Nephron (organoid): ENCODE data around the gene CXCL1.

Source experiments
- H3K27ac Mint-ChIP-seq, 3 experiments: 2 replicates each; pipeline ENCODE4 v1.8.0; 2020; ENCODE audit warnings: mixed read lengths in 3 of 3, mild to moderate bottlenecking in 2 of 3, moderate library complexity in 1 of 3
- H3K27me3 Mint-ChIP-seq: 2 replicates; pipeline ENCODE4 v1.8.0; 2021; ENCODE audit warnings: low read depth, mild to moderate bottlenecking, moderate library complexity, mixed read lengths
- H3K36me3 Mint-ChIP-seq: 2 replicates; pipeline ENCODE4 v1.8.0; 2020; ENCODE audit warnings: low read depth, mixed read lengths
- H3K4me1 Mint-ChIP-seq: 2 replicates; pipeline ENCODE4 v1.8.0; 2020; ENCODE audit warnings: mixed read lengths
- H3K4me3 Mint-ChIP-seq, 3 experiments: 2 replicates each; pipeline ENCODE4 v1.8.0; 2020; ENCODE audit warnings: mild to moderate bottlenecking in 3 of 3, mixed read lengths in 3 of 3, moderate library complexity in 2 of 3
- H3K9me3 Mint-ChIP-seq: 2 replicates; pipeline ENCODE4 v1.8.0; 2020; ENCODE audit warnings: mixed read lengths
- TF ChIP-seq, protein P1 (sequence below), 3 experiments: fragments of 200-600 bp; sonication (generic); IDR thresholded peaks; one replicate each; pipeline ENCODE4 v1.5.0; 2021; ENCODE audit warnings: antibody characterized with exemption in 3 of 3; ENCODE audit not compliant: unreplicated experiment in 3 of 3

Gene CXCL1

DNA sequence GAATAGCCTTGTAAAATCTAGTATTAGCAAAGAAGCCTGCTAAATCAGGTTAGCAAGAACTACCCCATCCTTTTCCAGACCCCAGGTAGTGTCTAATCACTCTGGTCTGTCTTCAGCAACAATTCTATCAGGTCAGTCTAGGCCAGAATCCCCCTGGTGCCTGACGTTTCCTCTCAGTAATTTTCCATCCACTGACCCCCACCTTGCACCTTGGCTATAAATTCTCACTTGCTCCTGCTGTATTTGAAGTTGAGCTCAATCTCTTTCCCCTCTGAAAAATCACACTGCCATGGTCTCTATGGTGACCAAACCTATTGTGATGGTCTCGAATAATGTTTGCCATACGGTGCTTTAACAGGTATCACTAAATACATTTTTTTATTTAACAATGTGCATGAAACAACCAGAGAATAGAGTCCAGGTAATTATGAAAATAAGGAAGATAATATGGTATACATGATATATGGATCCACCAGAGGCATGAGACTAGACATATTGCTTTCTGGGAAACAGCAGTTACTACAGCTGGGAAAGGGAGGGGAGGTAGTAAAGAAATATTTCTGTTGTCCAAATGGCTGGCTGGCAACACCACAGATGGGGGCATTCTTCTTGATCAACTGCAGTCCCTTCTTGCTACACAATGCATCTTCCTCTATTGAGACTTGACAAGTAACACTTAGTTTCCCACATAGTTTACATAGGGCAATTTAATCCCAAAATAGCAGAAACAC is 33.8 kb downstream of the CXCL1 start:
- Mint-ChIP-seq H3K9me3 (peaks cover 8% of the 10 kb centered on the region), H3K27me3 (no peaks in the 10 kb centered on the region), H3K36me3 (no peaks in the 10 kb centered on the region), H3K27ac (no peak overlapping the region), H3K4me1 (peaks cover 5% of the 10 kb centered on the region), H3K4me3 (no peak overlapping the region)
- TF ChIP-seq, protein P1, sequence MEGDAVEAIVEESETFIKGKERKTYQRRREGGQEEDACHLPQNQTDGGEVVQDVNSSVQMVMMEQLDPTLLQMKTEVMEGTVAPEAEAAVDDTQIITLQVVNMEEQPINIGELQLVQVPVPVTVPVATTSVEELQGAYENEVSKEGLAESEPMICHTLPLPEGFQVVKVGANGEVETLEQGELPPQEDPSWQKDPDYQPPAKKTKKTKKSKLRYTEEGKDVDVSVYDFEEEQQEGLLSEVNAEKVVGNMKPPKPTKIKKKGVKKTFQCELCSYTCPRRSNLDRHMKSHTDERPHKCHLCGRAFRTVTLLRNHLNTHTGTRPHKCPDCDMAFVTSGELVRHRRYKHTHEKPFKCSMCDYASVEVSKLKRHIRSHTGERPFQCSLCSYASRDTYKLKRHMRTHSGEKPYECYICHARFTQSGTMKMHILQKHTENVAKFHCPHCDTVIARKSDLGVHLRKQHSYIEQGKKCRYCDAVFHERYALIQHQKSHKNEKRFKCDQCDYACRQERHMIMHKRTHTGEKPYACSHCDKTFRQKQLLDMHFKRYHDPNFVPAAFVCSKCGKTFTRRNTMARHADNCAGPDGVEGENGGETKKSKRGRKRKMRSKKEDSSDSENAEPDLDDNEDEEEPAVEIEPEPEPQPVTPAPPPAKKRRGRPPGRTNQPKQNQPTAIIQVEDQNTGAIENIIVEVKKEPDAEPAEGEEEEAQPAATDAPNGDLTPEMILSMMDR (IDR thresholded peaks at IDR 0.05; ENCODE audit: unreplicated experiment in 3 of 3), result no peak

DNA sequence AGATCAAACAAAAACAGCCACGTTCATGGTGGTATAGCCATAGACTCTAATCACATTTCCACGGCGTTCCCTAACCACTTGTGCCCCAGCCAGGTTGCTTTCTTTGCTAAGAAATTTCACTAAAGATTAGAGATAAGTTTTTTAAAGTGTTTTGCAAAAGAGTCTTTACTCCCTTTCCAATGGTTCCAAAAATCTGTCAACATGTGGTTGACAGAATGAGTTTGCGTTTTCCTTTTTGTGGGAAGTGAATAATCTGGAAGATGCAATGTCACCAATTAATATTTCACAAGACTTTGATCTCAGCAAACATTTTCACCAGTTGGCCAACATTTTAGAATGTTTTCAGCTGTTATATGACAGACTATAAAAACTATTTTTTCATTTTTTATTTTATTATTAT is 35.3 kb downstream of the CXCL1 start:
- TF ChIP-seq, protein P1 (IDR thresholded peaks at IDR 0.05; ENCODE audit: unreplicated experiment in 3 of 3), result no peak
- Mint-ChIP-seq H3K36me3 (no peaks in the 10 kb centered on the region), H3K4me1 (peaks cover 5% of the 10 kb centered on the region), H3K9me3 (peaks cover 8% of the 10 kb centered on the region), H3K27ac (peak overlapping the region in 2 of 3 experiments; percentile 4 to 76), H3K4me3 (no peak overlapping the region), H3K27me3 (no peaks in the 10 kb centered on the region)

DNA sequence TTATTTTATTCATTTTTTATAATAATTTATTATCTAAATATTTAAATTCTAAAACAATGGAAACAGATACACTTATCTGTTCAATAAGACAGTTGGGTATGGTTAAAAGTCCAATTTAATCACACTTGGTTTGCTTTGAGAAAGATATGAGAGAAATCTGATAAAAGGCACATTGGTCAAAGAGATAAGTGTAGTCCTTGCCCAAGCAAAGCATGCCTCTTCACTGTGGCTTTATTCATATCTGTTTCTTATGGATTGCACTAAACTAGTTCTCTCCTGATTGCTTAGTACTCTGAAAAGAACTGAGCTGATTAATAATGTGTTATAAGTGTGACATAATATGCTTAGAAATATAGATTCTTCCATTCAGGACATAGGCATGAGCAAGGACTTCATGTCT is 39.8 kb downstream of the CXCL1 start:
- TF ChIP-seq, protein P1 (IDR thresholded peaks at IDR 0.05; ENCODE audit: unreplicated experiment in 3 of 3), result no peak
- Mint-ChIP-seq H3K27ac (no peak overlapping the region), H3K36me3 (no peaks in the 10 kb centered on the region), H3K27me3 (no peaks in the 10 kb centered on the region), H3K4me3 (no peak overlapping the region), H3K4me1 (peaks cover 5% of the 10 kb centered on the region), H3K9me3 (peaks cover 11% of the 10 kb centered on the region)

DNA sequence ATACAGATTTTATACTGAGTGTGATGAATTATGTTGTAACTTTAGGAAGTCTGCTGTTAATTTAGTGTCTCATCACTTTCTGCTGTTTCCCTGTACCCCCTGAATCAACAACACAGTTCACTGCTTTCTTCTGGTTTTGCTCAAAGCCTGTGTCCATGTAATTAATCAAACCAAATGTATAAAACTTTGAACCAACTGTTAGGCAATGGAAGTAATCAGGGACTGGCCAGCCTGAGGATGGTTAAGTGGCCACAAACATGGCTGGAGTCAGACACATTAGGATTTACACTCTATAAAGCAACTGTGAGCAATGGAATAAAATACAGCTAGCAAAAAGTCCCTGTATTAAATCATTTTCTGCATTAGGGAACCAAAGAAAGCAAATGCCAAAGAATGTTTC is 42.6 kb downstream of the CXCL1 start:
- no peaks in the 10 kb centered on the region for H3K27me3 Mint-ChIP-seq

DNA sequence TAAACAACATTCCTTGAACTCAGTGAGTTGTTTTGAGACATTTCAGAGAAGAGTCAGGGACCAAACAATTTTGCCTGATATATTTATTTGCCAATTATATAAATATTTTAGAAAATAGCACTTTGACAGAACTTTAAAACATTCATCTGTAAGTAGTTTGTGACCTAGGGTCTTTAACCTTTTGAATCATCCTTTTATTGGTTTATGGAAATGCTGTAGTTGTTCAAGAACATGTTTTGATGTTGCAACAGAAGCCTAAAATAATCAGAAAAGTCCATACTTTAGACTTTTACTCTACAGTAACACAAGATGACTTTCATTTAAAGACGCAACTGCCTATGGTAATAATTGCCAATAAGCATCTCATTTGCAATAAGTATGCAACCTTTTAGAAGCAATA is 43.0 kb downstream of the CXCL1 start:
- no peaks in the 10 kb centered on the region for H3K36me3 Mint-ChIP-seq
- H3K9me3 Mint-ChIP-seq, result peaks cover 7% of the 10 kb centered on the region
- TF ChIP-seq, protein P1 (IDR thresholded peaks at IDR 0.05; ENCODE audit: unreplicated experiment in 3 of 3), result no peak
- H3K4me3 Mint-ChIP-seq, result no peak overlapping the region
- H3K27ac Mint-ChIP-seq, result no peak overlapping the region
- H3K4me1 Mint-ChIP-seq, result no peaks in the 10 kb centered on the region
- H3K27me3 Mint-ChIP-seq, result no peaks in the 10 kb centered on the region

More for the DNA sequence above, 42.6 kb downstream of the CXCL1 start:
- Mint-ChIP-seq H3K4me3 (no peak overlapping the region), H3K36me3 (no peaks in the 10 kb centered on the region), H3K27ac (no peak overlapping the region), H3K9me3 (peaks cover 11% of the 10 kb centered on the region), H3K4me1 (no peaks in the 10 kb centered on the region)
- TF ChIP-seq, protein P1 (IDR thresholded peaks at IDR 0.05; ENCODE audit: unreplicated experiment in 3 of 3), result no peak

DNA sequence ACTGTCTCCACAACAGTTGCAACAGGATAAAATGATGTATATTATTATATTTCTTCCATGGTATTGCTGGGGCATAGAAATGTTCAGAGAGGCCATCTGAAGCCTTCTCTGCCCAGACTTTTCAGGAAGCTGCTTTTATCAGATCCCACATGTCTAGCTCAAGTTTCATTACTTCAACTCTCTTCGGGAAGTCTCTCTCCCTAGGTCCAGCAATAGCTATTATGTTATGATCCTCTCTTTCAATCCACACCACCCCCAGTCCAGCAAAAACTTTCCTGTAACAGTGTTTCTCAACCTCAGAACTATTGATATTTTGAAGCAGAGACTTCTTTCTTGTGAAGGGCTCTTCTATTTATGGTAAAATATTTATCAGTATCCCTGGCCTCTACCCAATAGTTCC is 44.9 kb downstream of the CXCL1 start:
- Mint-ChIP-seq H3K36me3 (no peaks in the 10 kb centered on the region), H3K4me3 (no peak overlapping the region), H3K27me3 (no peaks in the 10 kb centered on the region), H3K27ac (no peak overlapping the region), H3K9me3 (peaks cover 3% of the 10 kb centered on the region), H3K4me1 (no peaks in the 10 kb centered on the region)
- TF ChIP-seq, protein P1 (IDR thresholded peaks at IDR 0.05; ENCODE audit: unreplicated experiment in 3 of 3), result no peak
